MG63 (cell line): ENCODE data around the gene ZNF362. TPM values are rescaled to one million over a fixed set of nuclear protein-coding genes. Genes with fewer than 3 reads are reported as not detected.

Source experiments
- DNase-seq: peaks from one replicate; pipeline ENCODE4 v3.0.0-alpha.2; 2020
- H3K27me3 ChIP-seq: fragments of 250-450 bp; sonication (Bioruptor Pico); 2 replicates; pipeline ENCODE4 v1.5.1; 2020; ENCODE audit warnings: mild to moderate bottlenecking, moderate library complexity
- H3K36me3 ChIP-seq: fragments of 250-450 bp; sonication (Bioruptor Pico); 2 replicates; pipeline ENCODE4 v1.5.1; 2020; ENCODE audit warnings: mild to moderate bottlenecking, moderate library complexity
- H3K4me3 ChIP-seq: fragments of 250-450 bp; sonication (Bioruptor Pico); 2 replicates; pipeline ENCODE4 v1.5.1; 2020; ENCODE audit warnings: mild to moderate bottlenecking, moderate library complexity
- H3K9me3 ChIP-seq: fragments of 250-450 bp; sonication (Bioruptor Pico); 2 replicates; pipeline ENCODE4 v1.5.1; 2020; ENCODE audit warnings: mild to moderate bottlenecking, moderate library complexity
- total RNA-seq: library from RNA; depleted of rRNA; stranded (reverse); fragments of >200 nt; shearing (Covaris generic); gene quantifications from 2 replicates; pipeline ENCODE4 v1.2.3, GENCODE V29; 2014; ENCODE audit warnings: low replicate concordance

Gene ZNF362
- total RNA-seq, 1 experiment from 2014 or later, result 3.3 TPM

DNA sequence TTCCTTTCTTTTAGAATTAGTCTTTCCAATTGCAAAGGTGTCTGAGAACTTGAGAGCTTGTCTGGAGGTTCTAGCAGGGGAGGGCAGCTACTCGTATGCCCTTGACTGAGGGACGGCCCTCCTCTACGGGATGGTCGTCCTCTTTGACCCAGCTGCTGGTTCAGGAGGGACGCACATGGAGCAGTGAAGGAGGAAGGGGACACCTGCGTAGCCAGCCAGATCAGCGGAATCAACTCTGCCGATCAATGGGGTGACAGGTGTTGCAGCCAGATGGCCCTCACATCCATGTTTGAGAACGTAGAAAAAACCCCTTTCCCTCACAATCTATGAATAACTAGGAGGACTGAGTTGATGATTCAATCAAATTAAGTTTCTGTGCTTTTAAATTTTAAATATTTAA lies 80.3 kb downstream of the ZNF362 start:
- Histone ChIP-seq H3K9me3 (no peaks in the 10 kb centered on the region), H3K4me3 (no peak overlapping the region), H3K36me3 (peaks cover 71% of the 10 kb centered on the region), H3K27me3 (no peaks in the 10 kb centered on the region)
- no peak for DNase-seq

DNA sequence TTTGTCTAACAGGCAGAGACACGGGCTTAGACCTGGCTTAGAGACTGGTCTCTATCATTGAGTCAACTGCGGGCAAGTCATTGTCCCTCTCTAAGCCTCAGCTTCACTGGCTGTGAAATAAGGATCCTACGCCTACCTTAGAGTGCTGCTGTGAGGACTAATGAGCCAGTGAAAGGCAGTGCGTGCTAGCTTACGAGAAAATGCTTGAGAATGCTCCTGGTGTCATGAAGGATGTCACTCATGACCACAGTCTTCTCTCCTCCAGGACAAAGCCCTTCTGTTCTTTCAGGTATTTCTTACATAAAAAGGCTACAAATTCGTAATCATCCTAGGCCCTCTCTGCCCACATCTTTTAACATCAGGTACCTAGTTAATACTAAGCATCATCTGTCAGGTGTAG lies 81.1 kb downstream of the ZNF362 start:
- no peak for DNase-seq
- no peaks in the 10 kb centered on the region for H3K27me3 ChIP-seq
- H3K36me3 ChIP-seq, result peaks cover 69% of the 10 kb centered on the region
- no peaks in the 10 kb centered on the region for H3K9me3 ChIP-seq
- H3K4me3 ChIP-seq, result no peak overlapping the region

DNA sequence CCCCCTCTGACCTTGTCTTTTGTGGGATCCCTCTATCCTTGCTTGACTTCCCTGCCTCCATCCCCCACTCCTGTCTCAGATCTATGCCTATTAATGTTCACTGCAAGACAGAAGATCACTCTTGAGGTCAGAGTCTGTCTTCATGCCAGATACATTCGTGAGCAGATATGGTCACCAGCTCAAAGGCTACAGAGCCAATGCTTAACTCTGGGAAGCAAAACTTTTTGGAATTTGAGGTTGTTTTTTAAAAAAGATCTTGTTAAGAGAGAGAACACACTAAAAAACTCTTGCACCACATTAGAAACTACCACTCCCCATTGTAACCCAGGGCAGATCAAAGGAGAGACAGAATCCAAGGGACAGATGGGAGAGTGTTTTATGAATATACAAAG lies 81.8 kb downstream of the ZNF362 start:
- Histone ChIP-seq H3K27me3 (no peaks in the 10 kb centered on the region), H3K9me3 (no peaks in the 10 kb centered on the region), H3K36me3 (peaks cover 69% of the 10 kb centered on the region), H3K4me3 (no peak overlapping the region)
- no peak for DNase-seq

DNA sequence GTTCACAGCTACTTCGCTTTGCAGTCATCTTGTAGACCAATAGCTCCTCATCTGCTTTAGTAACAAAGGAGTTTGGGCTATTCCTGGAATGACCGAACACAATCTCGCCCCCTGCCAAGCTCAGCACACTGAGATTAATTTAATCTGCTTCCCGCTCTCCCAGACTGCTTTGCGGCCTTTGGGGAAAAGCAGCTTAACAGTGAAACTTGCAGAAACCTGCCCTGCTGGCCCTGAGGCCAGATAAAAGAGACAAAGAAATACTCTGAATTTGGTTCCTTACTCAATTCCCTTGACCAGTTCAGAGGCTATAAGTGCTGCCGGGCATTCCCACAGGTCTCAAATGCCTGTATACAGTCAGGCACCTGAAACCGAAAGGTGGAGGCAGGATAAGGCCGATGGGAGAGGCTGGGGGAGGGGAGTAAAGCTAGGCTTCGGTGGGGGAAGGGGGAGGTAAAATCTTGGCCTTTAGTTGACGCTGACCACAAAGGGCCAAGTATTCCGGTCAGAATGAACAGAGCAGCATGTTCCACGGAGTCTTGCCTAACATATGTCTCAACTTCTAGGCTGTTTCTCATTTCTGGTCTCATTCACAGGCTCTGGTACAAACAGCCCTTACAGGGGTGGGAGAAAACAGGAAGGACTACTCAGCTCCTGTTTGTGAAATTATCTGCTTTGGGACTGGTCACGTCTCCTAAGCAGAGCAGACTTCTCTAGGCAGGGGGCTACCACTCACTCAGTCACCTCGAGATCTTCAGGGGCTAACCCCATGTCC lies 82.3 kb downstream of the ZNF362 start:
- DNase-seq, result no peak
- Histone ChIP-seq H3K9me3 (no peaks in the 10 kb centered on the region), H3K27me3 (no peaks in the 10 kb centered on the region), H3K4me3 (no peak overlapping the region), H3K36me3 (peaks cover 68% of the 10 kb centered on the region)

DNA sequence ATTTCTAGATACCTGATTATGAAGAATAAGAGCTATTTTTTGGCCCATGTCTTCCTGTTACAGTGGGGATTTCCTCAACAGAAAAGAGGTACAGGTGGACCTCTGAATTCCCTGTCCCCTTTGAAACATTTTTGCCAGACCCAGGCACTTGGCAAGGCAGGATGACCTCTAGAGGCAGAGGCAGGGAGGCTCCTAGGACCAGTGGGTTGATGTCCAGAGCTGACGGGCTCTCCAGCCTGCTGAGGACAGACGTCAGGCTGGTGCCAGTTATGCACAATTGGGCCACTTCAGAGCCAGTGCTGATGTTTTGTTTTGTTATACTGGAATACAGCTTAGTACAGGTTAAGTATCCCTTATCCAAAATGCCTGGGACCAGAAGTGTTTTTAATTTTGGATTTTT lies 83.1 kb downstream of the ZNF362 start:
- H3K36me3 ChIP-seq, result peaks cover 69% of the 10 kb centered on the region
- H3K9me3 ChIP-seq, result no peaks in the 10 kb centered on the region
- no peak for DNase-seq
- H3K27me3 ChIP-seq, result no peaks in the 10 kb centered on the region
- no peak overlapping the region for H3K4me3 ChIP-seq

DNA sequence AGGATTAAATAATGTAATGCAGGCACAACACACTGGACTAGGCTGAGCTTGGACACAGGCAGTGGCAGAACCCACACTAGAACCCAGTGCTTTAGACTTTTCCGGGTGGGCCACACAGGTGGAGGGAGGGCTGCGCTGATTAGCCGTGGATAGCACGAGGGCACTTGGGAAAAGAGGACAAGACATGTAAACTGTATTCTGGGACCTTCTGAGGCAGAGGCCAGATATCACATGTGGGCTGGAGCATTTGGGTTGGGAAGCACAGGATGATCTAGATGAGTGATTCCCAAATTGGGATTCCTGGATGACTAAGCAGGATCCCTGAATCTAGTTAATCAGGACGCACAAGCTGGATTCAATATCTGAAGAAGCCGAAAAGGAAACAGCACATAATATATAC lies 84.9 kb downstream of the ZNF362 start:
- no peak overlapping the region for H3K4me3 ChIP-seq
- H3K27me3 ChIP-seq, result no peaks in the 10 kb centered on the region
- H3K36me3 ChIP-seq, result peaks cover 69% of the 10 kb centered on the region
- H3K9me3 ChIP-seq, result no peaks in the 10 kb centered on the region
- DNase-seq, result no peak

DNA sequence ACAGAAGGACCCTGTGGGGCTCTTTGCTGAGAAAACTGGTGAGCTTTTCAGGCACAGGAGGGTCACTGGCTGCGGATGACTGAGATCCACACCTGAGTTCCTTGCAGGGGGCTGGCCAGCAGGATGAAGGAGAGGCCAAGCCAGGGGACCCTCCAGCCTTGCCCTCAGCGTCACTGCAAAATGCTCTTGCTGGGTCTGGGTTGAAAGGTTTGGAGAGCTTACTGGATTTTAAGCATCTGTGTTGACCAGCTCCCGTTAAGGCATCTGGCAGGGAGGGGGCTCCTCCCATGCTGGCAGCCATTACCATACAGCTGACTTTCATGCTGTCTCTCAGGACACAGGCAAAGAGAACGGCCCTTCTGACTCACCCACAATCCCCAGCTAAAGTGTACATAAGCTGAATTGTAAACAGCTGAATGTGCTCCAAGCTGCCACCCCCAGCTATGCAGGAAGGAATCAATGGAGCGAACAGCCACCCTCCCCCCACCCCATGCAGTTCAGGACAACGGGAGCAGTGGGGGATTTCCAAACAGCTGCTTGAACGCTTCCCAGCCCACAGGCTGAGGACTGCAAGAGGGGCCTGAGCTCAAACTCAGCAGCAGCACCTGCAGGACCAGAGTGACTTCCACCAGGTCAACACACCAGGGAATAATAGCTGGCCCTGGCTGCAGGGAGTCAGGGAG lies 85.9 kb downstream of the ZNF362 start:
- no peaks in the 10 kb centered on the region for H3K9me3 ChIP-seq
- DNase-seq, result peak; percentile 93
- no peaks in the 10 kb centered on the region for H3K27me3 ChIP-seq
- H3K4me3 ChIP-seq, result no peak overlapping the region
- peaks cover 76% of the 10 kb centered on the region for H3K36me3 ChIP-seq

DNA sequence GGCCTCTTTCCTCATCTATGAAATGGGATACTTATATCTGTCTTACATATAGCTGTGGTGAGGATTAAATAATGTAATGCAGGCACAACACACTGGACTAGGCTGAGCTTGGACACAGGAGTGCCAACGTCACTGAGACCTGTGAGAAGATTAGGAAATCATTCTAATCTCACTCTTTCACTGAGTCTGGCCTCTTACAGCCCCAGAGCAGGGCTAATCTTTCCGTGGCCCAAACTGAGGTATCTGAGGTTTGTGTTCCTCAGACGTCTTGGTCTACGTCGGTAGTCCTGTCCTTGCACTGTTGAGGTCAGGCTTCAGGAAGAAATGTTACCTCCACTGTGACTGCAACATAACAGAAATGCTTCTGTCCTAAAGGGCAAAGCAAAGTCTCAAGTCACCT lies 87.2 kb downstream of the ZNF362 start:
- no peak for DNase-seq
- peaks cover 73% of the 10 kb centered on the region for H3K36me3 ChIP-seq

DNA sequence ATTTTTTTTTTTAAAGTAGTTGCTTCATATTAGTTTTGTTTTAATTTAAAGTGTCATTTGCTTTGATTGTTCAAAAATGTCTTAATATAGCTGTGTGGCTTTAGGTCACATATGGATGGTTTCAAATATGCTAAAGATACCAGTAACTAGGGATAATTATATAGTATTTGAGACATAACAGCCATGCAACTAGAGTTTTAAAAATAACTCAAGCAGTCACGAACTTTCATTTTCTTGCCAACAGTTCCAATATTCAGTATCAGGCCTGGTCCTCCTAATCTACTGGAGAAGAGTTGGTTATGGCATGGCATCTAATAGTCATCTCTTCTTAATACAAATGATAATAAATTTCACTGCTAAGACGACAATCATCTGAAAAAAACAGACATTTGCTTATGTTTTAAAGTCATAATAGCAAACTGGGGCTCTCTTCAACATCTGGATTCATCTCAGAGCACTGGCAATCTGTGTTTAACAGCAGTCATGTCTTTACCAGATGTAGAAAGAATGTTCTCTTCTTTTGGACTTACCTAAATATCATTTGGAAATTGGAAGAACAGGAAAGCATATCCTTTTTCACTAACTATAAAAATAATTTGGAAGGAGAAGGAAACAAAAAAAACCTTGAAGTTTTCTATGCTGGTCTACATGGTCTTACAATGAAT lies 88.7 kb downstream of the ZNF362 start:
- H3K9me3 ChIP-seq, result no peaks in the 10 kb centered on the region
- no peaks in the 10 kb centered on the region for H3K27me3 ChIP-seq
- no peak for DNase-seq
- H3K36me3 ChIP-seq, result peaks cover 63% of the 10 kb centered on the region
- no peak overlapping the region for H3K4me3 ChIP-seq

More for the DNA sequence above, 87.2 kb downstream of the ZNF362 start:
- H3K9me3 ChIP-seq, result no peaks in the 10 kb centered on the region
- H3K4me3 ChIP-seq, result no peak overlapping the region
- H3K27me3 ChIP-seq, result no peaks in the 10 kb centered on the region

DNA sequence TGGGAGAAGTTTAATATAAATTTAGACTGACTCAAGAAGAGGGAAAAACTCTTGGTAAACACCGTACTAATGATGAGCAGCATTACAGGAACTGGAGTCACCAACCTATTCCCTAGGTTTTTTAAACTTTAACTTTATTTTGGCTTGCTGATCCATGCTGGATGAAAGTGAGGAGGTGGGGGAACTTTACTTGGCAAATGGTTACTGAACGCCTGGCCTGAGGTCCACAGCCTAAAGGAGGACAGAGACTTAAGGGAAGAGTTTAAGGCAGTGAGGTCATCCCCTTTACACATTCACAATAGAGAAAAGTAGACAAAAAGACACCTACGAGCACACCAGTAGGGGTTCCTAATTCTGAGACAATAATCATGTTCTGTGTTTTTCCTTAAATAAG lies 90.2 kb downstream of the ZNF362 start:
- peak; percentile 31 for DNase-seq
- Histone ChIP-seq H3K36me3 (peaks cover 50% of the 10 kb centered on the region), H3K27me3 (no peaks in the 10 kb centered on the region), H3K4me3 (peak overlapping the region; percentile 79), H3K9me3 (no peaks in the 10 kb centered on the region)

DNA sequence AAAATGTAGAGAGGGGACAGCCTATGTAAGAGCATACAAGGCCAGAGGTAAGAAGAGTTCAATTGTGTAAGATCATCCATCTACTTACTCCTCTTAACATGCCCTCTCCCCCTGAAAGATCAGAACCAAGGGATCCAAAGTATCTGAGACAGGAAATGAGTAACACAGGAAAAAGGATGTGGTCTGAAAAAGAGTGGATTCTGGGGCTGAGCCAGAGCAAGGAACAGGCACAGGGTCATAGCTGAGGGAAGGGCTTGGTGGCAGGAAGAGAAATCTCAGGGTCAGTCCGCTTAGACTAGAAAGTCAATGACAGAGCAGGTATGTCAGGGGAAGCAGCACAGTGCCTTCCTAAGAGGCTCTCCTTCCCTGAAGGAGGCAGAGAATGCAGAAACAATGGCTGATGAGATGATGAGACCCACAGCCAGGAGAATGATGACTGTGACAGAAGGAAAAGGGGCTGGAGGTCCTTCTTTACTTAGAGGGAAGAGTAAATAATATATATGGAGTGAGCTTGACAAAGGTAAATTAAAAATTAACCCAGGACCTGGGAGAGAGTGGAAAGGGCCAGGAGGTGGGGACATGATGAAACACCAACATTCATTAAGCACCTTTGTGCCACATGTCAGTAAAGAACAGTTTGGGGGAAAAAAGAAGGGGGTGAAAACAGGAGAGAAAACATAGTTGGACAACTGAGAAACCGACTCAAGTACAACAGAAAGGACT lies 90.8 kb downstream of the ZNF362 start:
- Histone ChIP-seq H3K4me3 (peak overlapping the region; percentile 79), H3K36me3 (peaks cover 44% of the 10 kb centered on the region), H3K27me3 (no peaks in the 10 kb centered on the region), H3K9me3 (no peaks in the 10 kb centered on the region)
- peak; percentile 83 for DNase-seq

DNA sequence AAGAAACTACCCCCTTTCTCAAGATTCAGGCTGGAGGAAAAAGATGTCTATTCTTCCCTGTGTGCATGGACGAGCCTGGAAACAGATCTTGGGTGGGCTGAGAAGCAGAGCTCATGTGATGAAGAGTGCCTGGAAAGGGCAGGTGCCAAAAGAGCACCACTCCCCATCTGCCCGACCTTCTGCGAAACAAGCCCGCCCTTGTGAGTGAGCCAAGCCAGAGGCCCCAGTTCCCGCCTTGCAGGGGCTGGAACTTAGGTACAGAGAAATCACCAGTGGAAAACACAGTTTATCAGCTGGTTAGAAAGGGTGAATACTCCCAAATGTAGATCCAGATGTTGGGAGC lies 91.3 kb downstream of the ZNF362 start:
- peaks cover 41% of the 10 kb centered on the region for H3K36me3 ChIP-seq
- H3K4me3 ChIP-seq, result peak overlapping the region; percentile 79

DNA sequence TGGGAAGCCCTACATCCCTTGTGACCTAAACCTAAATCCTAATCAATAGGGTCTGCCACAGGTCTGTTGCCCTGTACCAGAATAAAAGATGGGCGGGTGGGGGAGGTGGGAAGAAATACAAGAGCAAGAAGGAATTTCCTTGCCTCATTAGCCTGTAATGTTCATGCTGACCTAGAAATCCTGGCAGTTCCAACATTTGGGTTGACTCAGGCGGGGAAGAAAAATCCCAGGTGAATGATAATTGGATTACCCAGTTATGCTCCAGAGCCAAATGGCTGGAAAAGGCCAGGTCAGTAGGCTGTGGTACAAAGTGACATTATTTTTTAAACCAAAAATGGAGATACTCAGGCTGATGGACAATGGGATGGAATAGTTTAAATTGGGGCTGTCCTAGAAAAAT lies 91.9 kb downstream of the ZNF362 start:
- H3K27me3 ChIP-seq, result no peaks in the 10 kb centered on the region
- DNase-seq, result peak; percentile 16
- peak overlapping the region; percentile 79 for H3K4me3 ChIP-seq
- no peaks in the 10 kb centered on the region for H3K9me3 ChIP-seq
- peaks cover 36% of the 10 kb centered on the region for H3K36me3 ChIP-seq

More for the DNA sequence above, 91.3 kb downstream of the ZNF362 start:
- no peaks in the 10 kb centered on the region for H3K27me3 ChIP-seq
- H3K9me3 ChIP-seq, result no peaks in the 10 kb centered on the region
- peak; percentile 48 for DNase-seq

DNA sequence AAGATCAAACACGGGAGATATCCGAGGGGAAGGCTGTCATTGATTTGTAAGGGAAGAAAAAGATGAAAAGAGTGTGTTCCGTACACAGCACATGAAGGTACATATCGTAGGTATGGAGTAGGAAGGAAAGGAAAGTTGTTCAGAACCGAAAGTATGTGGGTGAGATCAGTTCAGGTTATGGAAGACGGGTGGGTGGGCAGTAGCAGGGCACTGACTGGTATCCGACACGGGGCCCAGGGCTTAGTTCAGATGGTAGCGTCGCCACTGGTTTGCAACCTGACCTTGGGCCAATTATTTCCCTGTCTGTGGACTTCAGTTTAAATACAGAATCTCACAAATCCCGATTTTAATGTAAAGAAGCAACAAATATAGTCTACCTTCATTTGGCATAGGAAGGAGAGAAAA lies 92.4 kb downstream of the ZNF362 start:
- Histone ChIP-seq H3K4me3 (peak overlapping the region; percentile 79), H3K36me3 (peaks cover 32% of the 10 kb centered on the region), H3K9me3 (no peaks in the 10 kb centered on the region), H3K27me3 (no peaks in the 10 kb centered on the region)
- DNase-seq, result peak; percentile 23

DNA sequence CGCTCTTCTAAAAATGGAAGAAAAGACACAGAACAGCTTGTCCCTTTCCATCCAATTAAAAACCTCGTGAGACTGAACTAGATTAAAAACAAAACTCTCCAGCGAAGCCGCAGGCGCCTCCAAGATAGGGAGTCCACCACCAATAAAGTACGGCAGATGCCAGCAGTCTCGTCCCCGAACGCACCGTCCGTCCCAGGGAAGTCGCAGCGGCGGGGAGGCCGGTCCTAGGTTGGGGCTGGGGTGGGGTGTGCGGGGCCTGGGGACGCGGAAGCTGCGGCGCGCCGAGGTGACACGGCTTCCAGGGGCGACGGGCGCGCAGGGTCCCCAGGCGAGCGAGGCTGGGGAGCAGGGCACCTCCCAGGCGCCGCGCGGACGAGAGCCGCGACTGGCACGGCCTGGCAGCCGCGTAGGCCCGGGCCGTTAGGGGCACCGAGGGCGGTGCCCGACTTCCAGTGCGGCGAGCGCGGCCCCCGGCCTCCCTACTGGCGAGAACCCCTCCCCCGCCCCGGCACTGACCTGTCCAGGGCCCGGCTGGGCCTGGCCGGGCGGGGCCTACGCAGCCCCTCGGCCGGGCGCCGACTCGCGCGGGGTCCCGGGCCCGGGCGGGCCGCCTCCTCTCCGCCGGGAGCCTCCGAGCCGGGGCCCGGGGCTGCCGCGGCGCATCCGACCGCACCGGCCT lies 92.9 kb downstream of the ZNF362 start:
- H3K4me3 ChIP-seq, result peak overlapping the region; percentile 79

DNA sequence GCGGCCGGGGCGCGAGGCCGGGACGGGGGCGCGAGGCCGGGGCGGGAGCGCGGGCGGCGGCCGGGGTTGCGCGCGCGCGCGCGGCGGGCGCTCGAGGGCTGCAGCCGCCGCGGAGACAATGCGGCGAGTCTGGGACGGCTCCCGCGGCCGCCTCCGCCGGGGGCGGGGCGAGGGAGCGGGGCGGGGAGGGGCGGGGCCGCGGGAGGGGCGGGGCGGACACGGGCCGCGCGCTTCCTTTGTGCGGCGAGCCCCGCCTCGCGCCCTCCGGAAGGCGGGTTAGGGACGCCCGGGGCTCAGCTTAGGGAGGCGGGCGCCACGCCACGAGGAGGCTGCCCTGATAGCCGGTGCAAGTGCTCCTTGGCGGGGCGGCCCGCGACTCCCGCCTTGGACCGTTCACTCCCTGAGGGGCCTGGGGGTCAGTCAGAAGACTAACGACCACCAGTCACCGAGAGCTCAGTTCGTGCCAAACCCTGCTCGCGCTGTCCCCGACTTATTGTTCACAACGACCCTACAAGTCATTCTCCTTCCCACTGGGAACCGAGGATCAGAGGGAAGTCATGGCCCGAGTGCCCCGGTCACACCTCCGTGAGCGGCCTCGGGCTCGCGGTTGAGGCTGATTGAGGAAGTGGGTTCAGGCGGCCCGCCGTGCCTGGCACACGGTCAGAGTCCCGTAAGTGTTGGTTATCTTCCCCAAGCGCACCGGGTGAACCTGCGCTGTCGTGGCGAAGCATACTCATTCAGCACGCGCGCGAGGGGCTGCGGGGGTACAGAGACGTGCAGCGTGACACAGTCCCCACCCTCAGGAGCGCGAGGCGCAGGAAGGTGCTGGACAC lies 93.7 kb downstream of the ZNF362 start:
- Histone ChIP-seq H3K36me3 (peaks cover 20% of the 10 kb centered on the region), H3K27me3 (no peaks in the 10 kb centered on the region), H3K4me3 (peak overlapping the region; percentile 72), H3K9me3 (no peaks in the 10 kb centered on the region)
- DNase-seq, result peak; percentile 87

More for the DNA sequence above, 92.9 kb downstream of the ZNF362 start:
- Histone ChIP-seq H3K36me3 (peaks cover 26% of the 10 kb centered on the region), H3K27me3 (no peaks in the 10 kb centered on the region), H3K9me3 (no peaks in the 10 kb centered on the region)
- peak; percentile 58 for DNase-seq
